Parathyroid adenoma (tissue), 2 donors: Measurements from ENCODE around the gene KMT5B.

Experiments used
- H2AFZ ChIP-seq: fragments of 300-600 bp; sonication (generic); one replicate; pipeline ENCODE4 v1.7.0; 2017; ENCODE audit warnings: antibody characterized with exemption, mild to moderate bottlenecking
- H3K27ac ChIP-seq: fragments of 300-600 bp; sonication (generic); one replicate; pipeline ENCODE4 v1.7.0; 2017
- H3K27me3 ChIP-seq: fragments of 300-600 bp; sonication (generic); one replicate; pipeline ENCODE4 v1.7.0; 2017; ENCODE audit warnings: low read length; ENCODE audit not compliant: control insufficient read depth, insufficient read depth
- H3K36me3 ChIP-seq: fragments of 300-600 bp; sonication (generic); one replicate; pipeline ENCODE4 v1.7.0; 2017; ENCODE audit warnings: low read length; ENCODE audit not compliant: control insufficient read depth, insufficient read depth
- H3K4me1 ChIP-seq: fragments of 300-600 bp; sonication (generic); one replicate; pipeline ENCODE4 v1.7.0; 2017; ENCODE audit warnings: control low read depth
- H3K4me2 ChIP-seq: fragments of 300-600 bp; sonication (generic); one replicate; pipeline ENCODE4 v1.7.0; 2017; ENCODE audit warnings: low read length
- H3K4me3 ChIP-seq: fragments of 300-600 bp; sonication (generic); one replicate; pipeline ENCODE4 v1.7.0; 2017; ENCODE audit warnings: low read depth, low read length
- H3K79me2 ChIP-seq: fragments of 300-600 bp; sonication (generic); one replicate; pipeline ENCODE4 v1.7.0; 2017; ENCODE audit warnings: control low read depth
- H3K9ac ChIP-seq: fragments of 300-600 bp; sonication (generic); one replicate; pipeline ENCODE4 v1.7.0; 2017; ENCODE audit warnings: mild to moderate bottlenecking
- H3K9me3 ChIP-seq: fragments of 300-600 bp; sonication (generic); one replicate; pipeline ENCODE4 v1.7.0; 2017; ENCODE audit warnings: low read length; ENCODE audit not compliant: control insufficient read depth
- CTCF ChIP-seq: fragments of 300-600 bp; sonication (generic); IDR thresholded peaks from one replicate; pipeline ENCODE4 v1.7.0; 2017; ENCODE audit warnings: antibody characterized with exemption, mild to moderate bottlenecking
- donor health status: primary hyperparathyroidism.

The KMT5B gene

GRCh38 chr11:68163691-68164090 lies 49.4 kb downstream of the KMT5B start:
- H3K9ac ChIP-seq = no peak overlapping the region
- TF ChIP-seq CTCF = no peak
- no peak overlapping the region for H2AFZ ChIP-seq
- H3K4me3 ChIP-seq = no peak overlapping the region
- no peak overlapping the region for H3K4me2 ChIP-seq
- H3K4me1 ChIP-seq = no peaks in the 10 kb centered on the region
- H3K79me2 ChIP-seq = no peaks in the 10 kb centered on the region
- H3K27me3 ChIP-seq = no peaks in the 10 kb centered on the region
- H3K9me3 ChIP-seq = no peaks in the 10 kb centered on the region
- no peak overlapping the region for H3K27ac ChIP-seq
- no peaks in the 10 kb centered on the region for H3K36me3 ChIP-seq

GRCh38 chr11:68160100-68160695 lies 52.9 kb downstream of the KMT5B start:
- no peaks in the 10 kb centered on the region for H3K36me3 ChIP-seq
- H3K4me1 ChIP-seq = no peaks in the 10 kb centered on the region
- no peak overlapping the region for H2AFZ ChIP-seq
- H3K4me2 ChIP-seq = no peak overlapping the region
- H3K9ac ChIP-seq = no peak overlapping the region
- no peak overlapping the region for H3K27ac ChIP-seq
- H3K4me3 ChIP-seq = no peak overlapping the region
- H3K9me3 ChIP-seq = no peaks in the 10 kb centered on the region
- no peak for TF ChIP-seq CTCF
- no peaks in the 10 kb centered on the region for H3K79me2 ChIP-seq
- no peaks in the 10 kb centered on the region for H3K27me3 ChIP-seq

- Histone ChIP-seq H3K4me1 (no peaks in the 10 kb centered on the region), H3K9me3 (no peaks in the 10 kb centered on the region), H3K27ac (no peak overlapping the region), H2AFZ (no peak overlapping the region), H3K36me3 (no peaks in the 10 kb centered on the region), H3K27me3 (no peaks in the 10 kb centered on the region), H3K4me2 (no peak overlapping the region), H3K79me2 (no peaks in the 10 kb centered on the region), H3K9ac (no peak overlapping the region), H3K4me3 (no peak overlapping the region)
- no peak for TF ChIP-seq CTCF
Measured at GRCh38 chr11:68159665-68160064, 53.4 kb downstream of the KMT5B start.

- no peak overlapping the region for H3K4me2 ChIP-seq
- H3K27ac ChIP-seq = no peak overlapping the region
- H3K4me1 ChIP-seq = no peaks in the 10 kb centered on the region
- no peaks in the 10 kb centered on the region for H3K36me3 ChIP-seq
- no peak overlapping the region for H3K4me3 ChIP-seq
- no peak overlapping the region for H3K9ac ChIP-seq
- no peaks in the 10 kb centered on the region for H3K9me3 ChIP-seq
- no peak for TF ChIP-seq CTCF
- H3K27me3 ChIP-seq = no peaks in the 10 kb centered on the region
- H2AFZ ChIP-seq = no peak overlapping the region
- H3K79me2 ChIP-seq = no peaks in the 10 kb centered on the region
Measured at GRCh38 chr11:68159161-68159560, 53.9 kb downstream of the KMT5B start.

GRCh38 chr11:68158580-68158979 lies 54.5 kb downstream of the KMT5B start:
- Histone ChIP-seq H3K4me2 (no peak overlapping the region), H3K4me3 (no peak overlapping the region), H3K9ac (no peak overlapping the region), H3K36me3 (no peaks in the 10 kb centered on the region), H3K27me3 (no peaks in the 10 kb centered on the region), H3K27ac (no peak overlapping the region), H3K4me1 (no peaks in the 10 kb centered on the region), H3K79me2 (no peaks in the 10 kb centered on the region), H3K9me3 (no peaks in the 10 kb centered on the region), H2AFZ (no peak overlapping the region)
- no peak for TF ChIP-seq CTCF
